Measurements from ENCODE around the gene ZNF574. TPM values are rescaled to one million over a fixed set of nuclear protein-coding genes. Genes with fewer than 3 reads are reported as not detected.

Gene ZNF574
- total RNA-seq, 1 experiment from 2014 or later: 22.4 TPM

GRCh38 chr19:42062381-42062780, 13.6 kb upstream of the ZNF574 start:
- no TSS peak for BruUV-seq (replicated peaks)
- no peaks in the 10 kb centered on the region for H3K36me3 ChIP-seq (ENCODE audit: control insufficient read depth, insufficient read depth, low read length)
- ChIA-PET POLR2A (no interaction called here), CTCF (no interaction called here)
- peaks cover 5% of the 10 kb centered on the region for H3K4me1 Mint-ChIP-seq (ENCODE audit: low read depth, unreplicated experiment)
- H3K27ac Mint-ChIP-seq (ENCODE audit: unreplicated experiment): no peak overlapping the region
- peaks cover 7% of the 10 kb centered on the region for H3K27me3 Mint-ChIP-seq (ENCODE audit: insufficient read depth, unreplicated experiment)
- H3K36me3 Mint-ChIP-seq (ENCODE audit: insufficient read depth, unreplicated experiment): no peaks in the 10 kb centered on the region
- H3K9me3 Mint-ChIP-seq (ENCODE audit: unreplicated experiment): no peaks in the 10 kb centered on the region
- no peak overlapping the region for H3K4me3 ChIP-seq (ENCODE audit: low read depth, low read length)
- no peaks in the 10 kb centered on the region for H3K9me3 ChIP-seq
- no peaks in the 10 kb centered on the region for H3K4me1 ChIP-seq
- no peaks in the 10 kb centered on the region for H3K27me3 ChIP-seq (replicated peaks; ENCODE audit: control insufficient read depth, insufficient read depth, low read length)
- TF ChIP-seq CTCF (IDR thresholded peaks at IDR 0.05; ENCODE audit: insufficient read depth in 1 of 2, low read depth in 1 of 2, low read length in 1 of 2, severe bottlenecking in 1 of 2, unreplicated experiment in 1 of 2): no peak
- intact Hi-C loops (cut with micrococcal nuclease; ENCODE audit: unreplicated experiment): no loop called here
- DNase-seq: no peak
- H3K4me3 Mint-ChIP-seq (ENCODE audit: unreplicated experiment): no peak overlapping the region

GRCh38 chr19:42064432-42064831, 11.5 kb upstream of the ZNF574 start:
- Mint-ChIP-seq H3K27ac (ENCODE audit: unreplicated experiment) (no peak overlapping the region), H3K4me1 (ENCODE audit: low read depth, unreplicated experiment) (peaks cover 5% of the 10 kb centered on the region), H3K36me3 (ENCODE audit: insufficient read depth, unreplicated experiment) (no peaks in the 10 kb centered on the region), H3K27me3 (ENCODE audit: insufficient read depth, unreplicated experiment) (peaks cover 7% of the 10 kb centered on the region), H3K9me3 (ENCODE audit: unreplicated experiment) (no peaks in the 10 kb centered on the region), H3K4me3 (ENCODE audit: unreplicated experiment) (no peak overlapping the region)
- no peaks in the 10 kb centered on the region for H3K4me1 ChIP-seq
- TF ChIP-seq CTCF (IDR thresholded peaks at IDR 0.05; ENCODE audit: insufficient read depth in 1 of 2, low read depth in 1 of 2, low read length in 1 of 2, severe bottlenecking in 1 of 2, unreplicated experiment in 1 of 2): no peak
- DNase-seq: no peak
- ChIA-PET POLR2A (no interaction called here), CTCF (interaction anchor here (1.3 kb wide), 1 partner anchor 30 kb away, joined by 3 read pairs; no protein-coding TSS in a partner anchor)
- H3K9me3 ChIP-seq: no peaks in the 10 kb centered on the region
- H3K36me3 ChIP-seq (ENCODE audit: control insufficient read depth, insufficient read depth, low read length): no peaks in the 10 kb centered on the region
- BruUV-seq (replicated peaks): no TSS peak
- no peaks in the 10 kb centered on the region; the same call in 1 of the 2 replicates for H3K27me3 ChIP-seq (replicated peaks; ENCODE audit: control insufficient read depth, insufficient read depth, low read length)
- H3K4me3 ChIP-seq (ENCODE audit: low read depth, low read length): no peak overlapping the region
- intact Hi-C loops (cut with micrococcal nuclease; ENCODE audit: unreplicated experiment): no loop called here

- H3K4me1 ChIP-seq: no peaks in the 10 kb centered on the region
- Mint-ChIP-seq H3K27ac (ENCODE audit: unreplicated experiment) (no peak overlapping the region), H3K9me3 (ENCODE audit: unreplicated experiment) (no peaks in the 10 kb centered on the region), H3K4me1 (ENCODE audit: low read depth, unreplicated experiment) (no peaks in the 10 kb centered on the region), H3K4me3 (ENCODE audit: unreplicated experiment) (no peak overlapping the region), H3K27me3 (ENCODE audit: insufficient read depth, unreplicated experiment) (peaks cover 7% of the 10 kb centered on the region), H3K36me3 (ENCODE audit: insufficient read depth, unreplicated experiment) (no peaks in the 10 kb centered on the region)
- no peak overlapping the region for H3K4me3 ChIP-seq (ENCODE audit: low read depth, low read length)
- ChIA-PET POLR2A (no interaction called here), CTCF (interaction anchor here (0.7 to 1.3 kb wide), 2 partner anchors 30 to 123 kb away, joined by 3 read pairs; no protein-coding TSS in a partner anchor)
- H3K27me3 ChIP-seq (replicated peaks; ENCODE audit: control insufficient read depth, insufficient read depth, low read length): no peaks in the 10 kb centered on the region; the same call in 1 of the 2 replicates
- DNase-seq: no peak
- no peaks in the 10 kb centered on the region for H3K9me3 ChIP-seq
- no peak for TF ChIP-seq CTCF (IDR thresholded peaks at IDR 0.05; ENCODE audit: insufficient read depth in 1 of 2, low read depth in 1 of 2, low read length in 1 of 2, severe bottlenecking in 1 of 2, unreplicated experiment in 1 of 2)
- BruUV-seq (replicated peaks): no TSS peak
- H3K36me3 ChIP-seq (ENCODE audit: control insufficient read depth, insufficient read depth, low read length): no peaks in the 10 kb centered on the region
- intact Hi-C loops (cut with micrococcal nuclease; ENCODE audit: unreplicated experiment): no loop called here
Measured at GRCh38 chr19:42065051-42065450, 10.9 kb upstream of the ZNF574 start.

Measured in Caco-2 (cell line).